SKM-1 treated with dmso at 0.1 percent for 144 hours (cell line): ENCODE data around the gene CNST.
A peak's percentile ranks its signal among the peaks of the same experiment; 100 is the strongest.
"Not testable (repeated sequence)": the region's sequence is repeated elsewhere in the genome, so short reads cannot be mapped to it uniquely, and the experiment has no call there.

Experiments used
- DNase-seq: peaks from one replicate; lab custom pipeline; 2025; ENCODE audit not compliant: unreplicated experiment; lab: John Stamatoyannopoulos, UW

Gene CNST

GRCh38 chr1:246558041-246558440 lies 8.2 kb upstream of the CNST start:
- DNase-seq = no peak

GRCh38 chr1:246559310-246559709 lies 6.9 kb upstream of the CNST start:
- no peak for DNase-seq

- DNase-seq = not testable (repeated sequence)
Observed at GRCh38 chr1:246560833-246561232, 5.4 kb upstream of the CNST start.

- no peak for DNase-seq
Observed at GRCh38 chr1:246564839-246565750, 1.2 kb upstream of the CNST start.

GRCh38 chr1:246565751-246566127 lies 517 bp upstream of the CNST start:
- no peak for DNase-seq

GRCh38 chr1:246566813-246567645 lies 773 bp downstream of the CNST start:
- peak; percentile 34 for DNase-seq

GRCh38 chr1:246567646-246568235 lies 1.5 kb downstream of the CNST start:
- no peak for DNase-seq

GRCh38 chr1:246569248-246570238 lies 3.3 kb downstream of the CNST start:
- no peak for DNase-seq

GRCh38 chr1:246571309-246571708 lies 5.1 kb downstream of the CNST start:
- peak; percentile 70 for DNase-seq

- no peak for DNase-seq
Observed at GRCh38 chr1:246571953-246572352, 5.7 kb downstream of the CNST start.

- DNase-seq = no peak
Observed at GRCh38 chr1:246572785-246573184, 6.5 kb downstream of the CNST start.

- DNase-seq = peak; percentile 75
Observed at GRCh38 chr1:246573491-246573890, 7.2 kb downstream of the CNST start.

GRCh38 chr1:246576709-246577032 lies 10.4 kb downstream of the CNST start:
- no peak for DNase-seq

GRCh38 chr1:246577082-246577719 lies 10.9 kb downstream of the CNST start:
- DNase-seq = no peak

- no peak for DNase-seq
Observed at GRCh38 chr1:246577720-246578106, 11.5 kb downstream of the CNST start.

- DNase-seq = peak; percentile 44
Observed at GRCh38 chr1:246579818-246580217, 13.6 kb downstream of the CNST start.

GRCh38 chr1:246580497-246581370 lies 14.5 kb downstream of the CNST start:
- DNase-seq = no peak

- no peak for DNase-seq
Observed at GRCh38 chr1:246582301-246583055, 16.2 kb downstream of the CNST start.
